SJCRH30 (cell line): ENCODE results near the gene NECTIN2. TPM values are rescaled to one million over a fixed set of nuclear protein-coding genes. Genes with fewer than 3 reads are reported as not detected.
"Not testable (repeated sequence)": the region's sequence is repeated elsewhere in the genome, so short reads cannot be mapped to it uniquely, and the experiment has no call there.

Experiments
- DNase-seq, 2 experiments: peaks; one replicate each; pipeline ENCODE4 v3.0.0-alpha.2; 2015 to 2020
- H3K27ac ChIP-seq: fragments of 250-450 bp; sonication (Bioruptor Pico); 2 replicates; pipeline ENCODE4 v1.5.1; 2020; ENCODE audit warnings: mild to moderate bottlenecking, moderate library complexity
- H3K27me3 ChIP-seq: fragments of 250-450 bp; sonication (Bioruptor Pico); 2 replicates; pipeline ENCODE4 v1.5.1; 2020; ENCODE audit warnings: mild to moderate bottlenecking, moderate library complexity
- H3K36me3 ChIP-seq: fragments of 250-450 bp; sonication (Bioruptor Pico); 2 replicates; pipeline ENCODE4 v1.5.1; 2020; ENCODE audit warnings: mild to moderate bottlenecking, moderate library complexity
- H3K4me1 ChIP-seq: fragments of 250-450 bp; sonication (Bioruptor Pico); 2 replicates; pipeline ENCODE4 v1.5.1; 2020; ENCODE audit warnings: mild to moderate bottlenecking, moderate library complexity
- H3K4me3 ChIP-seq: fragments of 250-450 bp; sonication (Bioruptor Pico); 2 replicates; pipeline ENCODE4 v1.5.1; 2020; ENCODE audit warnings: mild to moderate bottlenecking, moderate library complexity
- H3K9me3 ChIP-seq: fragments of 250-450 bp; sonication (Bioruptor Pico); replicated peaks from 2 replicates; pipeline ENCODE4 v1.5.1; 2020; ENCODE audit warnings: mild to moderate bottlenecking, moderate library complexity
- total RNA-seq: library from RNA; depleted of rRNA; stranded (reverse); fragments of >200 nt; shearing (Covaris generic); gene quantifications from 2 replicates; pipeline ENCODE4 v1.2.3, GENCODE V29; 2014; rRNA removed

The NECTIN2 gene
- total RNA-seq, 1 experiment from 2014 or later, result 46.0 TPM

- H3K9me3 ChIP-seq, result no peaks in the 10 kb centered on the region
- peak; percentile 79 to 82 for DNase-seq
- H3K36me3 ChIP-seq, result no peaks in the 10 kb centered on the region
- H3K4me3 ChIP-seq, result no peak overlapping the region
- H3K27ac ChIP-seq, result no peak overlapping the region
- H3K27me3 ChIP-seq, result no peaks in the 10 kb centered on the region
- peaks cover 16% of the 10 kb centered on the region for H3K4me1 ChIP-seq
These were observed 66.8 kb downstream of the NECTIN2 start for GRCh38 chr19:44912854-44913253.

DNA sequence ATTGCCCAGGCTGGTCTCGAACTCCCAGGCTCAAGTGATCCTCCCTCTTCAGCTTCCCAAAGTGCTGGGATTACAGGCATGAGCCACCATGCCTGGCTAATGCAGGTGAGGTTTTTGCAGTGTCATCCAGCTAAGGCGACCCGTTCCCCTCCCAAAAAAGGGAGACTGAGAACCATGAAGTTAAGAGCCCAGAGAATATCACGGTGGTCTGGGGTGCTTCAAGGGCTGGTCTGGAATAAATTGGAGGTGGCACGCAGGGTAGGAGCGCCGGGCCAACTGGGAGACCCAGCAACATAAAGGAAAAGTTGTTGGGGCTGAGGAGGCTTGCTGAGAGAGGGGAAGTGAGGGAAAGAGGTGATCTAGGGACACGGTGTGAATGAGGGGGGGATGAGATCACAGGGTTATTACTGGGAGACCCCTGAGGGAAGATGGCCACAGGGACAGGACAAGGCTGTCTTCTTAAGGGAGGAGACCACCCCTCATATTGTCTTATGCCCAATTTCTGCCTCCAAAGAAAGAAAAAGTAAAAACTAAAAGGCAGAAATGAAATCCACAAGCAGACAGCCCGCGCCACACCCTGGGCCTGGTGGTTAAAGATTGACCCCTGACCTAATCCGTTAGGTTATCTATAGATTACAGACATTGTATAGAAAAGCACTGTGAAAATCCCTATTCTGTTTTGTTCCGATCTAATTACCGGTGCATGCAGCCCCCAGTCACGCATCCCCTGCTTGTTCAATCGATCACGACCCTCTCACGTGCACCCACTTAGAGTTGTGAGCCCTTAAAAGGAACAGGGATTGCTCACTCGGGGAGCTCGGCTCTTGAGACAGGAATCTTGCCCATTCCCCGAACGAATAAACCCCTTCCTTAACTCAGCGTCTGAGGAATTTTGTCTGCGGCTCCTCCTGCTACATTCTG lies 67.7 kb downstream of the NECTIN2 start:
- not testable (repeated sequence) for H3K9me3 ChIP-seq, H3K27me3 ChIP-seq, H3K36me3 ChIP-seq, H3K27ac ChIP-seq, DNase-seq
- Histone ChIP-seq H3K4me3 (peak overlapping the region; percentile 57), H3K4me1 (peaks cover 16% of the 10 kb centered on the region)

DNA sequence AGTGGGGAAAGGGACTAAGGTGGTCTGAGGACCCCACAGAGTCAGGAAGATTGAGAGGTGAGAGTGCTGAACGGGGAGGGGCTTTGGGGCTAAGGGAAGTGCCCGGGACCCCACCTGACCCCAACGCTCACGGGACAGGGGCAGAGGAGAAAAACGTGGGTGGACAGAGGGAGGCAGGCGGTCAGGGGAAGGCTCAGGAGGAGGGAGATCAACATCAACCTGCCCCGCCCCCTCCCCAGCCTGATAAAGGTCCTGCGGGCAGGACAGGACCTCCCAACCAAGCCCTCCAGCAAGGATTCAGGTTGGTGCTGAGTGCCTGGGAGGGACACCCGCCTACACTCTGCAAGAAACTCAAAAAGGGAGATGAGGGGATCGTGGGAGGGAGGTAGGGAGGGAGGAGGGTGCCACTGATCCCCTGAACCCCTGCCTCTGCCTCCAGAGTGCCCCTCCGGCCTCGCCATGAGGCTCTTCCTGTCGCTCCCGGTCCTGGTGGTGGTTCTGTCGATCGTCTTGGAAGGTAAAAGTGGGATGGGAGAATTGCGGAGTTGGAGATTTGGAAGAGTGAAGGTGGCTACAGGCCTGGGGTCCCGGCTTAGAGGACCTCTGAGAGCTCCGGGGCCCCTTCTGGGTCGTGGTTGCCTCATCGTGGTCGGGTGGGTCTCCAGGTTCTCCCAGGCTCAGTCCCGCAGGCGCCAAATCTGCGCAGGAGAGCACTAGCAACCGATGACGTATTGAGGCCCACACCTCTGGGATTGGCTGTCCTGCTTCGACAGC lies 68.5 kb downstream of the NECTIN2 start, which contains the start of gene APOC1:
Gene APOC1, plus strand, starts transcription at position 176 of the 774 bp plus-strand sequence. Its CDS starts 284 bp downstream, at position 460.
- peak; percentile 78 to 88 for DNase-seq
- H3K4me3 ChIP-seq, result peak within 1 kb of the TSS; percentile 57
- H3K9me3 ChIP-seq, H3K27me3 ChIP-seq, H3K36me3 ChIP-seq: not testable (repeated sequence)
- peak within 1 kb of the TSS; percentile 12 for H3K27ac ChIP-seq
- H3K4me1 ChIP-seq, result peaks cover 16% of the 10 kb centered on the region

GRCh38 chr19:44924243-44924725 lies 78.2 kb downstream of the NECTIN2 start:
- H3K4me1 ChIP-seq, result peaks cover 26% of the 10 kb centered on the region
- no peak overlapping the region for H3K27ac ChIP-seq
- H3K27me3 ChIP-seq, result no peaks in the 10 kb centered on the region
- H3K9me3 ChIP-seq, result no peaks in the 10 kb centered on the region
- peak in 1 of 2 experiments; percentile 44 for DNase-seq
- no peak overlapping the region for H3K4me3 ChIP-seq
- no peaks in the 10 kb centered on the region for H3K36me3 ChIP-seq

GRCh38 chr19:44925114-44925891 lies 79.2 kb downstream of the NECTIN2 start:
- H3K9me3 ChIP-seq, result no peaks in the 10 kb centered on the region
- no peak overlapping the region for H3K4me3 ChIP-seq
- no peaks in the 10 kb centered on the region for H3K27me3 ChIP-seq
- H3K4me1 ChIP-seq, result peaks cover 26% of the 10 kb centered on the region
- peak; percentile 95 for DNase-seq
- peak overlapping the region; percentile 48 for H3K27ac ChIP-seq
- no peaks in the 10 kb centered on the region for H3K36me3 ChIP-seq

DNA sequence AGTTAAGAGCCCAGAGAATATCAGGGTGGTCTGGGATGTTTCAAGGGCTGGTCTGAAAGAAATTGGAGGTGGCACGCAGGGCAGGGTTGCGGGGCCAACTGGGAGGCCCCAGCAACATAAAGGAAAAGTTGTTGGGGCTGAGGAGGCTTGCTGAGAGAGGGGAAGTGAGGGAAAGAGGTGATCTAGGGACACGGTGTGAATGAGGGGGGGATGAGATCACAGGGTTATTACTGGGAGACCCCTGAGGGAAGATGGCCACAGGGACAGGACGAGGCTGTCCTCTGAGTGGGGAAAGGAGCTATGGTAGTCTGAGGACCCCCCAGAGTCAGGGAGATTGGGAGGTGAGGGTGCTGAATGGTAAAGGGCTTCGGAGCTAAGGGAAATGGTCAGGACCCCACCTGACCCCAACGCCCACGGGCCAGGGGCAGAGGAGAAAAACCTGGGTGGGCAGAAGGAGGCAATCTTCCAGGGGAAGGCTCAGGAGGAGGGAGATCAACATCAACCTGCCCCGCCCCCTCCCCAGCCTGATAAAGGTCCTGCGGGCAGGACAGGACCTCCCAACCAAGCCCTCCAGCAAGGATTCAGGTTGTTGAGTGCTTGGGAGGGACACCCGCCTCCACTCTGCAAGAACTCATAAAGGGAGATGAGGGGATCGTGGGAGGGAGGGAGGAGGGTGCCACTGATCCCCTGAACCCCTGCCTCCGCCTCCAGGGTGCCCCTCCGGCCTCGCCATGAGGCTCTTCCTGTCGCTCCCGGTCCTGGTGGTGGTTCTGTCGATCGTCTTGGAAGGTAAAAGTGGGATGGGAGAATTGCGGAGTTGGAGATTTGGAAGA lies 80.4 kb downstream of the NECTIN2 start:
- H3K9me3 ChIP-seq, H3K36me3 ChIP-seq, H3K27ac ChIP-seq, H3K27me3 ChIP-seq: not testable (repeated sequence)
- DNase-seq, result peak in 1 of 2 experiments; percentile 39
- Histone ChIP-seq H3K4me1 (peaks cover 26% of the 10 kb centered on the region), H3K4me3 (peak overlapping the region; percentile 36)

DNA sequence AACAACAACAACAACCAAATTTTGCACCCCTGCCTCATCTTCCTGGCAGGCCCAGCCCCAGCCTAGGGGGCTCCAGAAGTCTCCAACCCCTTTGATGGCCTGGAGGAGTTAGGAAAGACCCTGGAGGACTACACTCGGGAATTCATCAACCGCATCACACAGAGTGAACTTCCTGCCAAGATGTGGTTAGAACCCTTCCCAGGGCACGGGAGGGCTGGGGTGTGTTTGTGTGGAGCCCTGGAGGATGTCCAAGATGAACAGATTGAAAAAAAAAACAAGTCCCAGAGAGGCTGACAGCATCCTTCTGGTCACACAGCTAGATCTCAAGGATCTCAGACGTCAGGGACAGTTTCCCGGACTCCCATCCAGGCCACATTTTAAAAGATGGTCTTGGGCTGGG lies 81.6 kb downstream of the NECTIN2 start:
- DNase-seq, result no peak
- no peak overlapping the region for H3K27ac ChIP-seq
- H3K36me3 ChIP-seq, result no peaks in the 10 kb centered on the region
- peaks cover 26% of the 10 kb centered on the region for H3K4me1 ChIP-seq
- H3K27me3 ChIP-seq, result no peaks in the 10 kb centered on the region
- H3K4me3 ChIP-seq, result no peak overlapping the region
- no peaks in the 10 kb centered on the region for H3K9me3 ChIP-seq

DNA sequence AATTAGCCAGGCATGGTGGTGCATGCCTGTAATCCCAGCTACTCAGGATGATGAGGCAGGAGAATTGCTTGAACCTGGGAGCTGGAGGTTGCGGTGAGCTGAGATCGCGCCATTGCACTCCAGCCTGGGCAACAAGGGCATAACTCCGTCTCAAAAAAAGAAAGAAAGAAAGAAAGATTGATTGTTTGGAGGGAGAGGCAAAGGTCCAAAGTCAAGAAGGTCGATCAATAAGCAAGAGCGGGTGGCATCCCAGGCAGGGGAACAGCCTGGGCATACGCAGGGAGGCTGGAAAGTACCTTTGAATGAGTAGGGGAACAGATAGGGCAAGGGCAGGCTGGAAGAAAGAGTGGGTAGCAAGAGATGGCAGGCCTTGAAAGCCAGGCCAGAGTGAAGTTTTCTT lies 84.0 kb downstream of the NECTIN2 start:
- Histone ChIP-seq H3K27ac (no peak overlapping the region), H3K36me3 (no peaks in the 10 kb centered on the region)
- no peak for DNase-seq

DNA sequence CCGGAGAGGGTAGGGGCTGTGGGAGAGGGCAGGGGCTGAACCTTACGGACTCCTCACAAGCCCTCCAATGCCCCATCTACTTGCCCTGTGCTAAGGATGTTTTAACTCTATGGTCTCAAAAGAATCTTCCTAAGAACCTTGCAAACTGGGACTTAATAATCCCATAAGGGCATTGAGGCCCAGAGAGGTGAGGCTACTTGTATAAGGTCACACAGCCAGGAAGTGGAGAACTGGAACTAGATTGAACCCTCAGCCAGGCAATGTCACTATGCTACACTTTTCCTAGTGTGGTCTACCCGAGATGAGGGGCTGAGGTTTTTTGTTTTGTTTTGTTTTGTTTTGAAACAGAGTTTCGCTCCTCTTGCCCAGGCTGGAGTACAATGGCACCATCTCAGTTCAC lies 85.4 kb downstream of the NECTIN2 start:
- no peak for DNase-seq
- H3K4me1 ChIP-seq, result peaks cover under 1% of the 10 kb centered on the region
- H3K9me3 ChIP-seq, result no peaks in the 10 kb centered on the region
- no peak overlapping the region for H3K4me3 ChIP-seq
- H3K27me3 ChIP-seq, result no peaks in the 10 kb centered on the region; the same call in 1 of the 2 replicates
- no peaks in the 10 kb centered on the region for H3K36me3 ChIP-seq
- no peak overlapping the region for H3K27ac ChIP-seq

More for the DNA sequence above, 84.0 kb downstream of the NECTIN2 start:
- Histone ChIP-seq H3K4me3 (no peak overlapping the region), H3K9me3 (no peaks in the 10 kb centered on the region), H3K4me1 (peaks cover 15% of the 10 kb centered on the region), H3K27me3 (no peaks in the 10 kb centered on the region; the same call in 1 of the 2 replicates)

Other genes starting within 250 kb of the NECTIN2 start
- not detected in 2 replicates for gene IGSF23, start 232.7 kb upstream of the NECTIN2 start, total RNA-seq
- gene PVR, start 202.4 kb upstream of the NECTIN2 start, total RNA-seq, result 42.2 and 45.4 TPM in 2 replicates
- gene CEACAM19, start 174.8 kb upstream of the NECTIN2 start, total RNA-seq, result 2.4 and 2.5 TPM in 2 replicates
- 0.18 and 0.73 TPM in 2 replicates for gene CEACAM16, start 147.1 kb upstream of the NECTIN2 start, total RNA-seq
- gene BCL3, start 97.6 kb upstream of the NECTIN2 start, total RNA-seq, result 7.3 and 10.0 TPM in 2 replicates
- gene CBLC, start 68.4 kb upstream of the NECTIN2 start, total RNA-seq, result not detected in 2 replicates
- 15.5 and 15.9 TPM in 2 replicates for gene BCAM, start 37.2 kb upstream of the NECTIN2 start, total RNA-seq
- gene TOMM40, start 45.0 kb downstream of the NECTIN2 start, total RNA-seq, result 104 and 110 TPM in 2 replicates
- 4.5 and 6.5 TPM in 2 replicates for gene APOE, start 59.5 kb downstream of the NECTIN2 start, total RNA-seq
- gene APOC1, start 68.3 kb downstream of the NECTIN2 start, total RNA-seq, result 18.3 and 22.9 TPM in 2 replicates
- gene APOC4, start 95.9 kb downstream of the NECTIN2 start, total RNA-seq, result 0.20 TPM in 1 of 2 replicates, not detected in the other
- gene APOC2, start 99.8 kb downstream of the NECTIN2 start, total RNA-seq, result not detected in 2 replicates
- gene CLPTM1, start 109.1 kb downstream of the NECTIN2 start, total RNA-seq, result 36.0 and 37.9 TPM in 2 replicates
- gene RELB, start 155.2 kb downstream of the NECTIN2 start, total RNA-seq, result 2.8 and 4.0 TPM in 2 replicates
- gene CLASRP, start 192.7 kb downstream of the NECTIN2 start, total RNA-seq, result 26.4 and 39.8 TPM in 2 replicates
- not detected in 2 replicates for gene ZNF296, start 230.2 kb downstream of the NECTIN2 start, total RNA-seq
- 37.3 and 37.9 TPM in 2 replicates for gene GEMIN7, start 233.0 kb downstream of the NECTIN2 start, total RNA-seq
- 19.4 and 20.0 TPM in 2 replicates for gene PPP1R37, start 246.9 kb downstream of the NECTIN2 start, total RNA-seq